ENCODE measurements around the gene SHANK3.

The SHANK3 gene

DNA sequence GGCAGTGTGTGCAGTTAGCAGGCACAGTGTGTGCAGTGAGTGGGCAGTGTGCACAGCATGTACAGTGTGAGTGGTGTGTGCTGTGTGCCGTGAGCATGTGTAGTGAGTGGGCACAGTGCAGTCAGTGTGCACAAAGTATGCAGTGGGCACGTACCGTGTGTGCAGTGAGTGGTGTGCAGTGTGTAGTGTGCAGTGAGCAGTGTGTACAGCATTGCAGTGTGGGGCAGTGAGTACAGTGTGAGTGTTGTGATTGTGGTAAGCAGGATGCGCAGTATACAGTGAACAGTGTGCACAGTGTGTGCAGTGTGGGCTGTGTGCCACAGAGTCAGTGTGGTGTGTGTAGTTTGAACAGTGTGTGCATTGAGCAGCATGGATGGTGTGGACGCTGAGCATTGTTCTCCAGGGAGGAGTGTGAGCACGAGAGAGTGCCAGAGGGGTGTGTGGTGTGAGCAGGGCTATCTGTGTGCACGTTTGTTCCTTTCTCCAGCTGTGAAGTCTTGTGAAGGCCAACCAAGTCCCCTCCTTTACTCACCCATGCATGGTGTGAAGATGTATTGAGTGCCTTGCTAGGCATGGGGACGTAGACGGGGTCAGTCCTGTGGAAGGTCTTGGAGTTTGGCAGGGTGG is 3.0 kb downstream of the SHANK3 start:
- DNase-seq (ENCODE audit: low read depth), result no peak
- in situ Hi-C loops (cut with HindIII; ENCODE audit: low sequenced_read_pairs), result no loop called here
- TF ChIP-seq, protein P1, sequence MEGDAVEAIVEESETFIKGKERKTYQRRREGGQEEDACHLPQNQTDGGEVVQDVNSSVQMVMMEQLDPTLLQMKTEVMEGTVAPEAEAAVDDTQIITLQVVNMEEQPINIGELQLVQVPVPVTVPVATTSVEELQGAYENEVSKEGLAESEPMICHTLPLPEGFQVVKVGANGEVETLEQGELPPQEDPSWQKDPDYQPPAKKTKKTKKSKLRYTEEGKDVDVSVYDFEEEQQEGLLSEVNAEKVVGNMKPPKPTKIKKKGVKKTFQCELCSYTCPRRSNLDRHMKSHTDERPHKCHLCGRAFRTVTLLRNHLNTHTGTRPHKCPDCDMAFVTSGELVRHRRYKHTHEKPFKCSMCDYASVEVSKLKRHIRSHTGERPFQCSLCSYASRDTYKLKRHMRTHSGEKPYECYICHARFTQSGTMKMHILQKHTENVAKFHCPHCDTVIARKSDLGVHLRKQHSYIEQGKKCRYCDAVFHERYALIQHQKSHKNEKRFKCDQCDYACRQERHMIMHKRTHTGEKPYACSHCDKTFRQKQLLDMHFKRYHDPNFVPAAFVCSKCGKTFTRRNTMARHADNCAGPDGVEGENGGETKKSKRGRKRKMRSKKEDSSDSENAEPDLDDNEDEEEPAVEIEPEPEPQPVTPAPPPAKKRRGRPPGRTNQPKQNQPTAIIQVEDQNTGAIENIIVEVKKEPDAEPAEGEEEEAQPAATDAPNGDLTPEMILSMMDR (IDR thresholded peaks at IDR 0.05; ENCODE audit: low read depth, low read length, missing control alignments), result no peak
- no peak overlapping the region for H3K4me3 ChIP-seq (ENCODE audit: low read depth, low read length)

DNA sequence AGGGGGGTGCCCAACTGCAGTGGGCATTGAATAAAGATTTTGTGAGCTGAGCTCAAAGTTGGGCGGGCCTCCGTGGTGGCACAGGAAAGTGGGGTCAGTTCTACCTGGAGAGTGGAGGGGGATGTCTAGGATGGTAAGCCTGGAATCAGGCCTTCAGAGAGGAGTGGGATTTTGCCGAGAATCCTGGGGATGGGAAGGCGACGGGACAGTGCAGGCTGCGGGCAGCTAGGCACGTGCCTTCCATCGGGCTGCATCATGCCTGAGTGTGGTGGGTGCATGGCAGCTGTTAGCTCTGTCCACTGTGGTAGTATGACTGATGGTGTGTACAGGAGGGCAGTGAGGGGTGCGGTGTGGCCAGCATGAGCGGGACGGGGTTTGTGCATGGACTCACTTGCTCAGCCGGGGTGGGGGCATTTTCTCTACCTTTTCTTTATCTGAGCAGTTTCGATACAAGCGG is 3.6 kb downstream of the SHANK3 start:
- DNase-seq (ENCODE audit: low read depth), result no peak
- in situ Hi-C loops (cut with HindIII; ENCODE audit: low sequenced_read_pairs), result no loop called here
- TF ChIP-seq, protein P1 (IDR thresholded peaks at IDR 0.05; ENCODE audit: low read depth, low read length, missing control alignments), result no peak
- H3K4me3 ChIP-seq (ENCODE audit: low read depth, low read length), result no peak overlapping the region

DNA sequence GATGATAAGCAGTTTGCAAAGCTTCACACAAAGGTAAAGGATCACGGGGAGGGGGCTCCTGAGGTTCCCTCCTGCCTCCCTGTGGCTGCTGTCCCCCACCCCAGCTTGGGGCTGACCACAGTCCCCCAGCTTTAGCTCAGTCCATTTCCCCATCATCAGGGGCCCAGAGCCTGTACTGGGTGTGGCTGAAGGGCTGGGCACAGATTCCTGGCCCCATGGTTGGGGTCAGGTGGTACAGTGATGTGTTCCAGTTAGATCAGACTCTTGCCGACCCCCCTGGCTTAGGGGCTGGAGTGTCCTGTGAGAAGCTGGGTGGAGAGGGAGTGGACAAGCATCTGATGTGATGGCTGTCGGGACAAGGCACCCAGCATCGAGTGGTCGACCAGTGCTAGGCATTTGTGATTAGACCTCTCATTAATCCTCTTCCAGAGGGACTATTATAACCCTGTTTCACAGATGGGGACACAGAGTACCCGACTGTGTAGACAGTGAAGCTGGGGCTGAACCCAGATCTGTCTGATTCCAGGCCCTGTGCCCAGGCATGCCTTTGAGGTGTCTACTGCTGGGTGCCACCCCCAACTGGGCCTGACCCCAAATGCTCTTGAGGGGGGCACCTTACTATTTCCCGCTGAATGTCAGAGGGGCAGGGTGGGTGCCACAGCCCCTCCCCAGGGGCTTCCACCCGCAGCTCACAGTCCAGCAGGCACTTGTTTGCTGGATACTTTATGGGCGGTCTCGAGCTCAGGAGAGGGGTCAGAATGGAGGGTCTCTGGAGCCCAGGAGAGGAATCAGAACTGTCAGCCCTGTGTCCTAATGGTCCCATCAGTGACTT is 4.3 kb downstream of the SHANK3 start:
- in situ Hi-C loops (cut with HindIII; ENCODE audit: low sequenced_read_pairs), result no loop called here
- TF ChIP-seq, protein P1 (IDR thresholded peaks at IDR 0.05; ENCODE audit: low read depth, low read length, missing control alignments), result no peak
- DNase-seq (ENCODE audit: low read depth), result no peak
- no peak overlapping the region for H3K4me3 ChIP-seq (ENCODE audit: low read depth, low read length)

GRCh38 chr22:50677493-50678217 is 5.0 kb downstream of the SHANK3 start:
- TF ChIP-seq, protein P1 (IDR thresholded peaks at IDR 0.05; ENCODE audit: low read depth, low read length, missing control alignments), result no peak
- no peak for DNase-seq (ENCODE audit: low read depth)
- in situ Hi-C loops (cut with HindIII; ENCODE audit: low sequenced_read_pairs), result no loop called here
- no peak overlapping the region for H3K4me3 ChIP-seq (ENCODE audit: low read depth, low read length)

GRCh38 chr22:50678218-50678650 is 5.6 kb downstream of the SHANK3 start:
- no peak for DNase-seq (ENCODE audit: low read depth)
- in situ Hi-C loops (cut with HindIII; ENCODE audit: low sequenced_read_pairs), result no loop called here
- TF ChIP-seq, protein P1 (IDR thresholded peaks at IDR 0.05; ENCODE audit: low read depth, low read length, missing control alignments), result no peak
- H3K4me3 ChIP-seq (ENCODE audit: low read depth, low read length), result no peak overlapping the region

All from astrocyte of the cerebellum (primary cell).